ENCODE data around the gene NDRG4. TPM values are rescaled to one million over a fixed set of nuclear protein-coding genes. Genes with fewer than 3 reads are reported as not detected.

The NDRG4 gene
- total RNA-seq, 1 experiment from 2014 or later, result 4.8 TPM

- BruUV-seq (replicated peaks), result no TSS peak
- ChIA-PET CTCF (no interaction called here), POLR2A (ENCODE audit: unreplicated experiment) (interaction anchor here (0.7 kb wide), 1 partner anchor 76 kb away, joined by 6 read pairs; no protein-coding TSS in a partner anchor)
- H3K79me2 ChIP-seq (ENCODE audit: low read depth), result no peaks in the 10 kb centered on the region
- peaks cover 39% of the 10 kb centered on the region for H3K4me1 ChIP-seq (replicated peaks; ENCODE audit: insufficient read depth)
- peaks cover 9% of the 10 kb centered on the region; the same call in 1 of the 2 replicates for H3K27me3 ChIP-seq (ENCODE audit: insufficient read depth, low read depth)
- H3K9me3 ChIP-seq (ENCODE audit: insufficient read depth, low read depth), result no peaks in the 10 kb centered on the region
- no peak for TF ChIP-seq EZH2 (IDR thresholded peaks at IDR 0.05; ENCODE audit: low read depth)
- H3K36me3 ChIP-seq (ENCODE audit: low read depth), result no peaks in the 10 kb centered on the region
- H3K4me3 ChIP-seq, result no peak overlapping the region
- peaks cover 13% of the 10 kb centered on the region; the same call in 1 of the 2 replicates for H3F3A ChIP-seq (ENCODE audit: insufficient read depth, low read depth)
- H3K4me2 ChIP-seq, result no peak overlapping the region
- H3K9me2 ChIP-seq (ENCODE audit: insufficient read depth), result no peaks in the 10 kb centered on the region
- intact Hi-C loops (cut with micrococcal nuclease; ENCODE audit: unreplicated experiment), result no loop called here
- DNase-seq, result no peak
- H2AFZ ChIP-seq, result no peak overlapping the region
- H3K27ac ChIP-seq, result no peak overlapping the region
- no peaks in the 10 kb centered on the region for H4K20me1 ChIP-seq (ENCODE audit: insufficient read depth)
Observed at GRCh38 chr16:58462499-58462996, 37.4 kb upstream of the NDRG4 start.

- no peaks in the 10 kb centered on the region for H3K9me2 ChIP-seq (ENCODE audit: insufficient read depth)
- no peak for TF ChIP-seq EZH2 (IDR thresholded peaks at IDR 0.05; ENCODE audit: low read depth)
- TF ChIP-seq, protein P1, sequence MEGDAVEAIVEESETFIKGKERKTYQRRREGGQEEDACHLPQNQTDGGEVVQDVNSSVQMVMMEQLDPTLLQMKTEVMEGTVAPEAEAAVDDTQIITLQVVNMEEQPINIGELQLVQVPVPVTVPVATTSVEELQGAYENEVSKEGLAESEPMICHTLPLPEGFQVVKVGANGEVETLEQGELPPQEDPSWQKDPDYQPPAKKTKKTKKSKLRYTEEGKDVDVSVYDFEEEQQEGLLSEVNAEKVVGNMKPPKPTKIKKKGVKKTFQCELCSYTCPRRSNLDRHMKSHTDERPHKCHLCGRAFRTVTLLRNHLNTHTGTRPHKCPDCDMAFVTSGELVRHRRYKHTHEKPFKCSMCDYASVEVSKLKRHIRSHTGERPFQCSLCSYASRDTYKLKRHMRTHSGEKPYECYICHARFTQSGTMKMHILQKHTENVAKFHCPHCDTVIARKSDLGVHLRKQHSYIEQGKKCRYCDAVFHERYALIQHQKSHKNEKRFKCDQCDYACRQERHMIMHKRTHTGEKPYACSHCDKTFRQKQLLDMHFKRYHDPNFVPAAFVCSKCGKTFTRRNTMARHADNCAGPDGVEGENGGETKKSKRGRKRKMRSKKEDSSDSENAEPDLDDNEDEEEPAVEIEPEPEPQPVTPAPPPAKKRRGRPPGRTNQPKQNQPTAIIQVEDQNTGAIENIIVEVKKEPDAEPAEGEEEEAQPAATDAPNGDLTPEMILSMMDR (conservative IDR thresholded peaks at IDR 0.05), result no peak
- CTCF ChIA-PET, result interaction anchor here (1.0 kb wide), 1 partner anchor 127 kb away, joined by 3 read pairs; no protein-coding TSS in a partner anchor
- H3K36me3 ChIP-seq (ENCODE audit: low read depth), result no peaks in the 10 kb centered on the region
- no peaks in the 10 kb centered on the region for H3K9me3 ChIP-seq (ENCODE audit: insufficient read depth, low read depth)
- H3K27ac ChIP-seq, result no peak overlapping the region
- H4K20me1 ChIP-seq (ENCODE audit: insufficient read depth), result no peaks in the 10 kb centered on the region
- H3F3A ChIP-seq (ENCODE audit: insufficient read depth, low read depth), result peaks cover 13% of the 10 kb centered on the region; the same call in 1 of the 2 replicates
- H3K4me2 ChIP-seq, result peak overlapping the region; percentile 100; the same call in 1 of the 2 replicates
- H3K27me3 ChIP-seq (ENCODE audit: insufficient read depth, low read depth), result peaks cover 9% of the 10 kb centered on the region; the same call in 1 of the 2 replicates
- peak overlapping the region; percentile 97; the same call in 1 of the 2 replicates for H2AFZ ChIP-seq
- no peak for DNase-seq
- no peaks in the 10 kb centered on the region for H3K79me2 ChIP-seq (ENCODE audit: low read depth)
- POLR2A ChIA-PET (ENCODE audit: unreplicated experiment), result interaction anchor here (0.7 kb wide), 1 partner anchor 77 kb away, joined by 6 read pairs; no protein-coding TSS in a partner anchor
- peak overlapping the region; percentile 79 for H3K4me3 ChIP-seq
- peaks cover 38% of the 10 kb centered on the region for H3K4me1 ChIP-seq (replicated peaks; ENCODE audit: insufficient read depth)
- BruUV-seq (replicated peaks), result no TSS peak
- intact Hi-C loops (cut with micrococcal nuclease; ENCODE audit: unreplicated experiment), result no loop called here
Observed at GRCh38 chr16:58462997-58463941, 36.7 kb upstream of the NDRG4 start.

- ChIA-PET POLR2A (ENCODE audit: unreplicated experiment) (no interaction called here), CTCF (interaction anchor here (0.7 to 1.0 kb wide), 2 partner anchors 71 to 128 kb away, joined by 3 to 5 read pairs; no protein-coding TSS in a partner anchor)
- H3K79me2 ChIP-seq (ENCODE audit: low read depth), result no peaks in the 10 kb centered on the region
- H3K4me2 ChIP-seq, result peak overlapping the region; percentile 100
- H3K27ac ChIP-seq, result no peak overlapping the region
- intact Hi-C loops (cut with micrococcal nuclease; ENCODE audit: unreplicated experiment), result no loop called here
- H4K20me1 ChIP-seq (ENCODE audit: insufficient read depth), result no peaks in the 10 kb centered on the region
- no peak for TF ChIP-seq EZH2 (IDR thresholded peaks at IDR 0.05; ENCODE audit: low read depth)
- TF ChIP-seq, protein P1 (conservative IDR thresholded peaks at IDR 0.05), result no peak
- peaks cover 28% of the 10 kb centered on the region for H3K4me1 ChIP-seq (replicated peaks; ENCODE audit: insufficient read depth)
- H3K9me2 ChIP-seq (ENCODE audit: insufficient read depth), result no peaks in the 10 kb centered on the region
- H3K4me3 ChIP-seq, result peak overlapping the region; percentile 79
- peak in 1 of 2 experiments; percentile 29 for DNase-seq
- no peaks in the 10 kb centered on the region for H3K9me3 ChIP-seq (ENCODE audit: insufficient read depth, low read depth)
- peak overlapping the region; percentile 97 for H2AFZ ChIP-seq
- H3F3A ChIP-seq (ENCODE audit: insufficient read depth, low read depth), result peaks cover 13% of the 10 kb centered on the region; the same call in 1 of the 2 replicates
- BruUV-seq (replicated peaks), result no TSS peak
- peaks cover 9% of the 10 kb centered on the region; the same call in 1 of the 2 replicates for H3K27me3 ChIP-seq (ENCODE audit: insufficient read depth, low read depth)
- no peaks in the 10 kb centered on the region for H3K36me3 ChIP-seq (ENCODE audit: low read depth)
Observed at GRCh38 chr16:58464047-58464915, 35.7 kb upstream of the NDRG4 start.
